Gastrocnemius medialis (tissue), 4 donors: ENCODE data around the gene ZXDA.

Source experiments
- POLR2A ChIP-seq, 2 donors: fragments of 450-650 bp; IDR thresholded peaks; one replicate each; pipeline ENCODE4 v1.6.1; 2017; ENCODE audit warnings: antibody characterized with exemption in 2 of 2, mild to moderate bottlenecking in 2 of 2, moderate library complexity in 2 of 2
- TF ChIP-seq, protein P1 (sequence below), 5 experiments: fragments of 450-650 bp in 3 of 5; fragments of 200-600 bp in 2 of 5; sonication (generic) in 2 of 5; IDR thresholded peaks in 4 of 5; conservative IDR thresholded peaks in 1 of 5; 1 replicate in 4 of 5; 2 replicates in 1 of 5; pipeline ENCODE4 v1.5.1; 2016 to 2019; ENCODE audit warnings: antibody characterized with exemption in 5 of 5, mild to moderate bottlenecking in 3 of 5, moderate library complexity in 3 of 5

DNA sequence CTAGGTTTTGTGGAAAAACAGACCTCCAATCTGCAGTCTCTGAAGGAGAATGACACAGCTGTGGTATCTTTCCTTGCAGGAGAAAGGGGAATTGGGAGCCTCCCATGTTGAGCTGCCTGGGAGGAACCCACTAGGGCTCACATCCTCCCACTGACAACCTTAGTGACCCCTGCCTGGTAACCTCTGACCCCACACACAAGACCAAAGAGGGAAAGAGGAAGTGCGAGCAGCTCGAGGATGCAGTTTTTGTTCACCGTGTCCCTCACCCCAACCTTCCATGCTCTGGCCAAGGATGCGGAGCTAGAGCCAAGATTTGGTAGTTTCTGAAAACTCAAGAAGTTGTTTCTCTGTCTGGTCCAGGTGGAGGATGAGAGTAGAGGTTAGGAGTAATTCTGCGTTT lies 5.4 kb upstream of the ZXDA start:
- TF ChIP-seq, protein P1, sequence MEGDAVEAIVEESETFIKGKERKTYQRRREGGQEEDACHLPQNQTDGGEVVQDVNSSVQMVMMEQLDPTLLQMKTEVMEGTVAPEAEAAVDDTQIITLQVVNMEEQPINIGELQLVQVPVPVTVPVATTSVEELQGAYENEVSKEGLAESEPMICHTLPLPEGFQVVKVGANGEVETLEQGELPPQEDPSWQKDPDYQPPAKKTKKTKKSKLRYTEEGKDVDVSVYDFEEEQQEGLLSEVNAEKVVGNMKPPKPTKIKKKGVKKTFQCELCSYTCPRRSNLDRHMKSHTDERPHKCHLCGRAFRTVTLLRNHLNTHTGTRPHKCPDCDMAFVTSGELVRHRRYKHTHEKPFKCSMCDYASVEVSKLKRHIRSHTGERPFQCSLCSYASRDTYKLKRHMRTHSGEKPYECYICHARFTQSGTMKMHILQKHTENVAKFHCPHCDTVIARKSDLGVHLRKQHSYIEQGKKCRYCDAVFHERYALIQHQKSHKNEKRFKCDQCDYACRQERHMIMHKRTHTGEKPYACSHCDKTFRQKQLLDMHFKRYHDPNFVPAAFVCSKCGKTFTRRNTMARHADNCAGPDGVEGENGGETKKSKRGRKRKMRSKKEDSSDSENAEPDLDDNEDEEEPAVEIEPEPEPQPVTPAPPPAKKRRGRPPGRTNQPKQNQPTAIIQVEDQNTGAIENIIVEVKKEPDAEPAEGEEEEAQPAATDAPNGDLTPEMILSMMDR (IDR thresholded peaks at IDR 0.05 in 4 of 5, conservative IDR thresholded peaks at IDR 0.05 in 1 of 5): no peak
- no peak for TF ChIP-seq POLR2A (IDR thresholded peaks at IDR 0.05)
